PFSK-1 (cell line): ENCODE results near the gene NUDT21.

Experiments
- FOXP2 ChIP-seq: optimal IDR thresholded peaks from 2 replicates; pipeline ENCODE3; 2011; ENCODE audit warnings: borderline replicate concordance, control low read depth, inconsistent platforms; ENCODE audit not compliant: insufficient read depth; ENCODE audit errors: extremely low read length, extremely low read depth
- POLR2AphosphoS5 ChIP-seq: IDR thresholded peaks from 2 replicates; pipeline ENCODE4 v1.6.1; 2012; ENCODE audit warnings: low read depth, mild to moderate bottlenecking, control low read depth, low read length, moderate library complexity
- SIN3A ChIP-seq: IDR thresholded peaks from 2 replicates; pipeline ENCODE4 v1.6.1; 2012; ENCODE audit warnings: mild to moderate bottlenecking, low read length, moderate library complexity, borderline replicate concordance; ENCODE audit not compliant: insufficient read depth
- TAF1 ChIP-seq: IDR thresholded peaks from 2 replicates; pipeline ENCODE4 v1.6.1; 2012; ENCODE audit warnings: low read length, control low read depth, borderline replicate concordance; ENCODE audit not compliant: insufficient read depth
- TF ChIP-seq, protein P1 (sequence below), 2 experiments: IDR thresholded peaks; 2 replicates each; pipeline versions ENCODE4 v1.6.1 to v1.8.0; 2011 to 2012; ENCODE audit warnings: low read depth in 2 of 2, low read length in 2 of 2, control low read depth in 1 of 2, inconsistent platforms in 1 of 2, mild to moderate bottlenecking in 1 of 2, moderate library complexity in 1 of 2; ENCODE audit not compliant: insufficient read depth in 1 of 2

The NUDT21 gene

DNA sequence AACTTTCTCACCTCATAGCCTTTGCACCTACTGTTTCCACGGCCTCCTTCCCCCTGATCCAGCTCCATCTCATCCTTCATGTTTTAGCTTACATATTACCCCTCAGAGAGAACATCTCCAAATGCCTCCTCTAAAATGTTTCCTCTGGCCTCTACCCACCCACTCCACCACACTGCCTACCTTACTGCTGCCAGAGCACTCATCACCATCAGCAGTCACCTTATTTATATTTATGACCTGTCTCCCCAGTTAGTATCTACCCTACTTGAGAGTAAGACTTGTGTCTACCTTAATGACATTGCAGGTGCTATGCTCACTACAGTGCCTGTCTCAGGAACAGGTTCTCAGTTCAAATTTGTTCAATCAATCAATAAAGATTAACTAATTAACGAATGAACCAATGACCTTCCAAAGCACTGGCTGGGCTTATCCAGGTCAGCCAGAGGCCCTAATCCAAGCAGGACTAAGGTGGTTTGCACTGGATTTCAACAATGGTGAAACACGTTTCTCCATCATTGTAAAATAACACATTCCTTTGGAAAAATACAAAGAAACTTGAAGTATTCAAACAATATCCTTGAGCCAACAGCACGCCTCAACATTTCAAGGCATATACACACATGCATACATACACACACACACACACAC lies 66.9 kb downstream of the NUDT21 start:
- TF ChIP-seq TAF1 (no peak), SIN3A (no peak), FOXP2 (no peak), POLR2AphosphoS5 (no peak)
- TF ChIP-seq, protein P1, sequence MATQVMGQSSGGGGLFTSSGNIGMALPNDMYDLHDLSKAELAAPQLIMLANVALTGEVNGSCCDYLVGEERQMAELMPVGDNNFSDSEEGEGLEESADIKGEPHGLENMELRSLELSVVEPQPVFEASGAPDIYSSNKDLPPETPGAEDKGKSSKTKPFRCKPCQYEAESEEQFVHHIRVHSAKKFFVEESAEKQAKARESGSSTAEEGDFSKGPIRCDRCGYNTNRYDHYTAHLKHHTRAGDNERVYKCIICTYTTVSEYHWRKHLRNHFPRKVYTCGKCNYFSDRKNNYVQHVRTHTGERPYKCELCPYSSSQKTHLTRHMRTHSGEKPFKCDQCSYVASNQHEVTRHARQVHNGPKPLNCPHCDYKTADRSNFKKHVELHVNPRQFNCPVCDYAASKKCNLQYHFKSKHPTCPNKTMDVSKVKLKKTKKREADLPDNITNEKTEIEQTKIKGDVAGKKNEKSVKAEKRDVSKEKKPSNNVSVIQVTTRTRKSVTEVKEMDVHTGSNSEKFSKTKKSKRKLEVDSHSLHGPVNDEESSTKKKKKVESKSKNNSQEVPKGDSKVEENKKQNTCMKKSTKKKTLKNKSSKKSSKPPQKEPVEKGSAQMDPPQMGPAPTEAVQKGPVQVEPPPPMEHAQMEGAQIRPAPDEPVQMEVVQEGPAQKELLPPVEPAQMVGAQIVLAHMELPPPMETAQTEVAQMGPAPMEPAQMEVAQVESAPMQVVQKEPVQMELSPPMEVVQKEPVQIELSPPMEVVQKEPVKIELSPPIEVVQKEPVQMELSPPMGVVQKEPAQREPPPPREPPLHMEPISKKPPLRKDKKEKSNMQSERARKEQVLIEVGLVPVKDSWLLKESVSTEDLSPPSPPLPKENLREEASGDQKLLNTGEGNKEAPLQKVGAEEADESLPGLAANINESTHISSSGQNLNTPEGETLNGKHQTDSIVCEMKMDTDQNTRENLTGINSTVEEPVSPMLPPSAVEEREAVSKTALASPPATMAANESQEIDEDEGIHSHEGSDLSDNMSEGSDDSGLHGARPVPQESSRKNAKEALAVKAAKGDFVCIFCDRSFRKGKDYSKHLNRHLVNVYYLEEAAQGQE (IDR thresholded peaks at IDR 0.05; ENCODE audit: insufficient read depth in 1 of 2, low read depth in 2 of 2, low read length in 2 of 2) = no peak

DNA sequence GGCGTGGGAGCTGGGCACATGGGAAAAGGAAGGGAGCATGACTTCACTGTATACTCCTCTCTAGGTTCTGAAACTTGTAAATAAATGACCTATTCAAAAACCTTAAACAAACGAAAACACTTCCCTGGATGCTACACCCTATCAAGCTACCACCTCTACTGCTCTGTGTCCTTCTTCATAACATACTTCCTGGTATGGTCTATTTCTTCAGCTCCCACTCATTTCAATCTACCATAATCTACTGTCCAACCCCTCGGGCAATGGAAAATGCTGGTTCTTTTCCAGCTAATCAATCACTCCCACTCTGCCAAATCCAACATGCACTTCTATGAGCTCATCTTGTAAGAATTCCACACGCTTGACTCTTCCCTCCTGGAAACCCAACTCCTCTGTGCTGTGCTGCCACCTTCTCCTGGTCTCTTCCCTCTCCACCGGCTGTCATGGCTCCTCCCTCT lies 68.2 kb downstream of the NUDT21 start:
- TF ChIP-seq TAF1 (no peak), SIN3A (no peak), POLR2AphosphoS5 (no peak), FOXP2 (no peak)
- TF ChIP-seq, protein P1 (IDR thresholded peaks at IDR 0.05; ENCODE audit: insufficient read depth in 1 of 2, low read depth in 2 of 2, low read length in 2 of 2) = no peak

DNA sequence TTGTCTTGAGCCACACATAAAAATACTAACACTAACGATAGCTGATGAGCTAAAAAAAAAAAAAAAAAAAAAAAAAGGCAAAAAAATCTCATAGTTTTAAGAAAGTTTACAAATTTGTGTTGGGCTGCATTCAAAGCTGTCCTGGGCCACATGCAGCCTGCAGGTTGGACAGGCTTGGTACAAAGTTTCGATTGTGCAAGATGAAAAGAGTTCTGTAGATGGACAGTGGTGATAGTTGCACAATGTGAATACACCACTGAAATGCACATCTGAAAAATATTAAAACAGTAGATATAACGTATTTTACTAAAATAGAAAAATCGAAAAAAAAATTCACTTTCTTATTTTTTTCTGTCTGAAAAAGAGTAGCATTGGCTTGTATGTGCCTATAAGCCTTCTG lies 68.7 kb downstream of the NUDT21 start:
- no peak for TF ChIP-seq FOXP2
- TF ChIP-seq POLR2AphosphoS5 = no peak
- TF ChIP-seq, protein P1 (IDR thresholded peaks at IDR 0.05; ENCODE audit: insufficient read depth in 1 of 2, low read depth in 2 of 2, low read length in 2 of 2) = no peak
- no peak for TF ChIP-seq TAF1
